SK-N-SH treated with all-trans-retinoic acid at 6 μM for 48 hours (cell line): ENCODE data around the gene DNAH14.

Experiments
- ARNTL ChIP-seq: fragments of 450-650 bp; formaldehyde crosslinking; IDR thresholded peaks from 2 replicates; pipeline ENCODE4 v1.5.0; 2020; ENCODE audit warnings: low read depth, mild to moderate bottlenecking, moderate library complexity, borderline replicate concordance
- CSDC2 ChIP-seq: fragments of 250-450 bp; sonication (Bioruptor Pico); IDR thresholded peaks from 2 replicates; pipeline ENCODE4 v1.5.0; 2020; ENCODE audit warnings: mild to moderate bottlenecking, moderate library complexity
- ISL1 ChIP-seq: fragments of 250-450 bp; sonication (Bioruptor Pico); IDR thresholded peaks from 2 replicates; pipeline ENCODE4 v2.1.2; 2022; ENCODE audit warnings: mild to moderate bottlenecking, moderate library complexity
- ZNF8 ChIP-seq: fragments of 450-650 bp; formaldehyde crosslinking; IDR thresholded peaks from 2 replicates; pipeline ENCODE4 v1.5.0; 2020; ENCODE audit warnings: mild to moderate bottlenecking, moderate library complexity
- TF ChIP-seq, protein P1 (sequence below): fragments of 250-450 bp; sonication (Bioruptor Pico); IDR thresholded peaks from 2 replicates; pipeline ENCODE4 v1.8.0; 2020; ENCODE audit warnings: mild to moderate bottlenecking, moderate library complexity, borderline replicate concordance

DNA sequence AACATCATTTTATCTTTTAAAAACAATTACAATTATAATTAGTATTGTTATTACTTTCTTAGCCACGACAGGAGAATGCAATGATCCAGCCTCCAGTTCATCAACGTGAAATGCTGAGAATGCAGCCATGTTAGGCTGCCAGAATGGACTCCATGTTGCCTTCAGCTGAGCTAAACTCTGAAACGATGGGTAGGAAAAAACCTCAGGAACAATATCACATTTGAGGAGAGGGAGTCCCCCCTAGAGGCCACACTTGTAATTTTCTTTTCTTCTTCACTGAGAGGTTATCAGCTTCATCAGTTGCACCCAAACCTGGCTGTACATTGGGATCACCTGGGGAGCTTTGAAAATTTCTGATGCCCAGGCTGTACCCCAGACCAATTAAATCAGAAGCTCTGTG, 34.6 kb upstream of the DNAH14 start:
- TF ChIP-seq ISL1 (CRISPR knock-in tag): no peak
- TF ChIP-seq, protein P1, sequence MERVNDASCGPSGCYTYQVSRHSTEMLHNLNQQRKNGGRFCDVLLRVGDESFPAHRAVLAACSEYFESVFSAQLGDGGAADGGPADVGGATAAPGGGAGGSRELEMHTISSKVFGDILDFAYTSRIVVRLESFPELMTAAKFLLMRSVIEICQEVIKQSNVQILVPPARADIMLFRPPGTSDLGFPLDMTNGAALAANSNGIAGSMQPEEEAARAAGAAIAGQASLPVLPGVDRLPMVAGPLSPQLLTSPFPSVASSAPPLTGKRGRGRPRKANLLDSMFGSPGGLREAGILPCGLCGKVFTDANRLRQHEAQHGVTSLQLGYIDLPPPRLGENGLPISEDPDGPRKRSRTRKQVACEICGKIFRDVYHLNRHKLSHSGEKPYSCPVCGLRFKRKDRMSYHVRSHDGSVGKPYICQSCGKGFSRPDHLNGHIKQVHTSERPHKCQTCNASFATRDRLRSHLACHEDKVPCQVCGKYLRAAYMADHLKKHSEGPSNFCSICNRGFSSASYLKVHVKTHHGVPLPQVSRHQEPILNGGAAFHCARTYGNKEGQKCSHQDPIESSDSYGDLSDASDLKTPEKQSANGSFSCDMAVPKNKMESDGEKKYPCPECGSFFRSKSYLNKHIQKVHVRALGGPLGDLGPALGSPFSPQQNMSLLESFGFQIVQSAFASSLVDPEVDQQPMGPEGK: no peak
- TF ChIP-seq CSDC2 (CRISPR knock-in tag): no peak
- TF ChIP-seq ZNF8 (CRISPR knock-in tag): no peak
- TF ChIP-seq ARNTL: no peak
